K562 (cell line): ENCODE data around the gene ZFPM1. TPM values are rescaled to one million over a fixed set of nuclear protein-coding genes. Genes with fewer than 3 reads are reported as not detected.

Experiments
- ASH1L ChIP-seq: fragments of 450-650 bp; IDR thresholded peaks from 2 replicates; pipeline ENCODE4 v1.6.1; 2018; ENCODE audit warnings: borderline replicate concordance, mild to moderate bottlenecking, low read depth; ENCODE audit not compliant: partially characterized antibody
- ATF2 ChIP-seq: sonication (generic); formaldehyde crosslinking; IDR thresholded peaks from 2 replicates; pipeline ENCODE4 v1.8.1; 2022; ENCODE audit warnings: missing genetic modification reagents
- BRCA1 ChIP-seq, 2 experiments: fragments of 450-650 bp in 1 of 2; sonication (generic) in 1 of 2; formaldehyde crosslinking in 1 of 2; IDR thresholded peaks; 2 replicates each; pipeline versions ENCODE4 v1.5.0 to v1.6.1; 2017 to 2020; ENCODE audit warnings: mild to moderate bottlenecking in 1 of 2, missing genetic modification reagents in 1 of 2
- CBX2 ChIP-seq: fragments of 200-600 bp; sonication (generic); IDR thresholded peaks from one replicate; pipeline ENCODE4 v1.6.1; 2012; ENCODE audit warnings: mild to moderate bottlenecking, low read length, inconsistent platforms; ENCODE audit not compliant: insufficient read depth, poor library complexity, severe bottlenecking
- CTCFL ChIP-seq: IDR thresholded peaks from 2 replicates; pipeline ENCODE4 v1.6.1; 2011; ENCODE audit warnings: borderline replicate concordance, low read depth, mild to moderate bottlenecking, moderate library complexity, low read length; ENCODE audit not compliant: insufficient read depth, poor library complexity, severe bottlenecking
- DACH1 ChIP-seq: fragments of 450-650 bp; IDR thresholded peaks from 2 replicates; pipeline ENCODE4 v1.6.1; 2018; ENCODE audit not compliant: partially characterized antibody
- DMBX1 ChIP-seq: fragments of 250-450 bp; sonication (Bioruptor Pico); IDR thresholded peaks from 2 replicates; pipeline ENCODE4 v1.8.0; 2022; ENCODE audit warnings: inconsistent platforms, mild to moderate bottlenecking, moderate library complexity, borderline replicate concordance
- GTF2A2 ChIP-seq: IDR thresholded peaks from 2 replicates; pipeline ENCODE4 v1.6.1; 2016; ENCODE audit warnings: mild to moderate bottlenecking, missing genetic modification characterization, missing compliant biosample characterization
- MYBL2 ChIP-seq, 2 experiments: fragments of 450-650 bp in 1 of 2; sonication (generic) in 1 of 2; formaldehyde crosslinking in 1 of 2; IDR thresholded peaks; 2 replicates each; pipeline versions ENCODE4 v1.6.1 to v1.8.1; 2017 to 2022; ENCODE audit warnings: borderline replicate concordance in 1 of 2, inconsistent platforms in 1 of 2, low read depth in 1 of 2, mild to moderate bottlenecking in 1 of 2, missing genetic modification reagents in 1 of 2, moderate library complexity in 1 of 2
- PREB ChIP-seq: sonication (generic); formaldehyde crosslinking; IDR thresholded peaks from 2 replicates; pipeline ENCODE4 v1.8.1; 2023; ENCODE audit warnings: mild to moderate bottlenecking, missing genetic modification reagents
- SIN3B ChIP-seq: fragments of 450-650 bp; IDR thresholded peaks from 2 replicates; pipeline ENCODE4 v1.6.1; 2017; ENCODE audit warnings: low read depth, mild to moderate bottlenecking, moderate library complexity
- TFAP4 ChIP-seq: sonication (generic); formaldehyde crosslinking; IDR thresholded peaks from 2 replicates; pipeline ENCODE4 v1.8.0; 2022; ENCODE audit warnings: missing genetic modification reagents, mild to moderate bottlenecking, moderate library complexity, borderline replicate concordance
- THAP7 ChIP-seq: fragments of 250-450 bp; sonication (Bioruptor Pico); IDR thresholded peaks from 2 replicates; pipeline ENCODE4 v1.5.0; 2021
- ZC3H11A ChIP-seq: IDR thresholded peaks from 2 replicates; pipeline ENCODE4 v1.6.1; 2012; ENCODE audit warnings: low read depth, low read length, improper control_type of control experiment
- ZNF146 ChIP-seq: IDR thresholded peaks from one replicate; pipeline ENCODE4 v1.6.1; 2018; ENCODE audit warnings: missing compliant biosample characterization; ENCODE audit not compliant: unreplicated experiment
- ZNF277 ChIP-seq: fragments of 250-450 bp; sonication (Bioruptor Pico); IDR thresholded peaks from 2 replicates; pipeline ENCODE4 v1.8.0; 2022; ENCODE audit warnings: inconsistent platforms, mild to moderate bottlenecking, moderate library complexity, borderline replicate concordance
- ZNF384 ChIP-seq: IDR thresholded peaks from 2 replicates; pipeline ENCODE4 v1.6.1; 2012; ENCODE audit warnings: low read depth, low read length, improper control_type of control experiment
- ZNF408 ChIP-seq: fragments of 250-450 bp; sonication (Bioruptor Pico); IDR thresholded peaks from 2 replicates; pipeline ENCODE4 v1.4.0; 2020; ENCODE audit warnings: low read depth, mild to moderate bottlenecking, moderate library complexity
- polyA plus RNA-seq, 8 experiments: library from polyadenylated mRNA; depleted of rRNA in 4 of 8; stranded (reverse) in 5 of 8; unstranded in 3 of 8; fragments of >200 nt; fragmentation: Nextera tagmentation in 2 of 8; fragmentation: Illumina TruSeq in 1 of 8; extraction: Ambion mirVana in 2 of 8; extraction: Trizol in 1 of 8; gene quantifications; 2 replicates each; pipeline versions ENCODE4 v1.2.1 to v1.2.3, GENCODE V29; 2011 to 2014; ENCODE audit warnings: inconsistent platforms in 1 of 8, missing spikeins in 1 of 8
- total RNA-seq, 7 experiments: library from RNA; depleted of rRNA in 6 of 7; stranded (reverse); fragments of >200 nt in 6 of 7; fragmentation: Illumina TruSeq in 2 of 7; extraction: Trizol in 2 of 7; gene quantifications; 2 replicates each; pipeline versions ENCODE4 v1.2.1 to v1.2.3, GENCODE V29; 2011 to 2021; ENCODE audit warnings: low replicate concordance in 1 of 7

The ZFPM1 gene
- total and polyA plus RNA-seq, 9 of the 15 experiments (the other 6 are each of a cell fraction or from before 2014, with no cell fraction given), result 0.03 to 35.9 (median 1.4) TPM

GRCh38 chr16:88569985-88570690 is 117.1 kb downstream of the ZFPM1 start, which contains the start of gene ZC3H18 (continued):
- TF ChIP-seq ZNF277 (CRISPR knock-in tag), result no peak
- TF ChIP-seq DACH1, result no peak
- no peak for TF ChIP-seq GTF2A2 (tag)
- no peak for TF ChIP-seq CTCFL
- TF ChIP-seq TFAP4 (CRISPR knock-in tag), result peak; percentile 80
- no peak; the same call in 1 of the 2 replicates for TF ChIP-seq ATF2 (CRISPR knock-in tag)
- no peak for TF ChIP-seq ZNF146 (CRISPR knock-in tag)
- no peak; the same call in 1 of the 2 replicates for TF ChIP-seq DMBX1 (CRISPR knock-in tag)
- TF ChIP-seq ZNF384, result no peak
- no peak for TF ChIP-seq ASH1L
- TF ChIP-seq THAP7 (CRISPR knock-in tag), result no peak; the same call in 1 of the 2 replicates
- TF ChIP-seq CBX2, result no peak
- TF ChIP-seq MYBL2 (IDR thresholded peaks at IDR 0.05; ENCODE audit: low read depth), result no peak
- no peak for TF ChIP-seq MYBL2 (CRISPR knock-in tag; IDR thresholded peaks at IDR 0.05; ENCODE audit: borderline replicate concordance)
- TF ChIP-seq BRCA1 (IDR thresholded peaks at IDR 0.05), result no peak
- no peak for TF ChIP-seq BRCA1 (CRISPR knock-in tag; IDR thresholded peaks at IDR 0.05)
- no peak for TF ChIP-seq ZC3H11A
- no peak for TF ChIP-seq ZNF408 (CRISPR knock-in tag)
- peak; percentile 99 for TF ChIP-seq SIN3B
- TF ChIP-seq PREB (CRISPR knock-in tag), result no peak
